NCI-H748 treated with DMSO at 0.1 percent for 48 hours (cell line): ENCODE results near the gene POC1A.

Experiments
- DNase-seq: peaks from one replicate; lab custom pipeline; 2025; lab: John Stamatoyannopoulos, UW

Gene POC1A

DNA sequence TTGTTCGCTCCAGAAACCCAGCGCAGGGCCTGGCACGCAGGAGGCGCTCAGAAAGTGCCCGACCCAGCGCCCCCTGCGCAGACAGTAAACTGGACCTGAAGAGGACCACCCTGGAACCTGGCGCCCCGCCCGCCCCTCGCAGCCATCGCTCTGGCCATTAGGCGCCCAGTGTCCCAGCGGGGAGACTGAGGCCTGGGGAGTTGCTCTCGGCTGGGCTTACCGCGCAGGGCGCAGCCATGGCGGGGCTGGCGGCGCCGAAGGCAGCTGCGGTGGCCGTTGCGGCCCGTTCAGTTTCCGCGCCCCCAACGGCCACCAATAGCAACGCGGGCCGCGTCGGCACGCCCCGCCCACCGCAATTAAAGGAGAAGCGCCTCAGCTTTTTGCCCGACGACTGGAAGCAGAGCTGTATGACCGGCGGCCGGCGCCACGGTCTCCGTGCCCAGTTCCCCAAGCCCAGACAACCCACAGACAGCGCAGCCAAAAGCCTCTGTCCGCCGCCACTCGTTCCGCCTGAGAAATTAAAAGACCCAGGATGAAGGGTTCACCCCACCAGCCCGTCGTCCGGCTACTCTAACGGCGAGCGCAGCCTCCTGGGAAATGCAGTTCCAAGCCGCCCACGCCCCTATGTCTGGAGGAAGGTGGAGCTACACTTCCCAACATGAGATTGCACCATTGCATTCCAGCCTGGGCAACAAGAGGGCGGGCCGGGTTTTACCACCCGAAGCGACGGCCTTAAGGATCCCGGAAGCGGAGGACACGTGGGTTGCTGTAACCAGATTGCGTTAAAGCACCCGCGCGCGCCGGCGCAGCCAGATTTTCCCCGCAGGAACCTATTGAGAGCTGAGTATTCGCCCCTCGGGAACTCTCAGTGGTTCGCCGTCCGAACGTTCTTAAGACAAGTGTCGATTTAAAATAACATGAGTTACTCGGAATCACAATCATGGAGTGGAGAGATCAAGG lies at the start of gene POC1A:
Gene POC1A, minus strand, starts transcription at position 289 of the 960 bp plus-strand sequence. Its CDS starts 51 bp downstream, at position 238.
- DNase-seq: peak; percentile 71

DNA sequence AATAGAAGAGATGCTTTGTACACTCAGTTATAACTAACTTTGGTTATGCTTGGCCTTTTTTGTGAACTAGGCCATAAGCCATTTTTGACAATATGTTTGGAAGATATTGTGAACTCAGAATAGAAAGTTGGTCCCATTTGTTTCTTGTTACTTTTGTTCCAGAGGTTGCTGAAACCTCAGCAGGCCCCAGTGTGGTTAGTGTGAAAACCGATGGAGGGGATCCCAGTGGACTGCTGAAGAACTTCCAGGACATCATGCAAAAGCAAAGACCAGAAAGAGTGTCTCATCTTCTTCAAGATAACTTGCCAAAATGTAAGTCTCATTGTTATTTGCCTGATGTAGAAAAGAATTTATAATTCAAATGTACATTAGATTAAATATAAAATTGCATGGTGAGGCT lies 49.5 kb upstream of the POC1A start:
- no peak for DNase-seq

DNA sequence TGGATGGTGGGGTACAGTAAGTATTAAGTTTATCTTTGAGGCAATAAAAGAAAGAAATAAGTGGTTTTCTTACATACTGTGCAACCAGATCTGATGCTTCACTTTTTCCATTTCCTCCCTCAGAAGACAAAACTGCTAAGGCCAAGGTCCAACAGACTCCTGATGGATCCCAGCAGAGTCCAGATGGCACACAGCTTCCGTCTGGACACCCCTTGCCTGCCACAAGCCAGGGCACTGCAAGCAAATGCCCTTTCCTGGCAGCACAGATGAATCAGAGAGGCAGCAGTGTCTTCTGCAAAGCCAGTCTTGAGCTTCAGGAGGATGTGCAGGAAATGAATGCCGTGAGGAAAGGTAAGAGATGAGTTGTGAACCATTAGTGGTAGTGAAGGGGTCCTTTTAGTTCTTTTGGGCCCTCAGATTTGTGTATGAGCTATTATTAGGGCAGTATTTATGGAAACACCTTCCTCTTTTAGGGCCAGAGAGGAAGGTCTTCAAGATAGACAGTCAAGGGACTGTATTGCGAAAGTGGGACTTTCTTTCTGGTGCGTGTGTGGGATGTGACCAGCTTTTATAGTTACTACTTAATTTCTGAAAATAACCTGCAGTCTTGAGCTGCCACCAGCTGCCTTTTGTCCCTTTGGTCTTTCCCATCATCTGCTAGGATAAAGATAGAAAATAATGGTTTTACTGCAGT lies 48.3 kb upstream of the POC1A start:
- DNase-seq: no peak

DNA sequence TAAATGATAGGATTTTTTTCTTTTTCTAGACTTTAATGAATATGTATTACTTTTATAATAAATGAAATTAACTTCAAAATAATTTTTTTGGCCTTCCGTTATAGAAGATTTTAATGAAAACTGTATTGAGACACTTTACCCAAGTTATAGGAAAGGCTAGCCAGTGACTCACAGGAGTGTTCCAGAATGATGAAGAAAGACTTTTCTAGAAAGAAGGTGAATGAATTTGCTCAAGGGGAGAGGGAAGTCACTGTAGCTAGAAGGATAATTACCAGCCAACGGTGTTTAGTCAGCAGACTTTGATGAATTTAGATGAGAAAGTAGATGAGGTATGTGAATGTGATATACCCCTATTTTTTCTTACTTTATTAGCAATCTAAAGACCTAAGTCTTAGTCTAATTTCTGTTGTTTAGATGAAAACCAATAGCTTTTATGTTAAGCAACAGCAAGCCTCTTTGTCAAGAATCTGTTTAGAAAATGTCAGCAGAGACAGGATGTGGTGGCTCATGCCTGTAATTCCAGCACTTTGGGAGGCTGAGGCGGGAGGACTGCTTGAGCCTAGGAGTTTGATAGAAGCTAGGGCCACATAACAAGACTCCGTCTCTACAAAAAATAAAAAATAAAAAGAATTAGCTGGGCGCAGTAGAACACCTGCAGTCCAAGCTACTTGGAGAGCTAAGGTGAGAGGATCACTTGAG lies 46.9 kb upstream of the POC1A start:
- no peak for DNase-seq

DNA sequence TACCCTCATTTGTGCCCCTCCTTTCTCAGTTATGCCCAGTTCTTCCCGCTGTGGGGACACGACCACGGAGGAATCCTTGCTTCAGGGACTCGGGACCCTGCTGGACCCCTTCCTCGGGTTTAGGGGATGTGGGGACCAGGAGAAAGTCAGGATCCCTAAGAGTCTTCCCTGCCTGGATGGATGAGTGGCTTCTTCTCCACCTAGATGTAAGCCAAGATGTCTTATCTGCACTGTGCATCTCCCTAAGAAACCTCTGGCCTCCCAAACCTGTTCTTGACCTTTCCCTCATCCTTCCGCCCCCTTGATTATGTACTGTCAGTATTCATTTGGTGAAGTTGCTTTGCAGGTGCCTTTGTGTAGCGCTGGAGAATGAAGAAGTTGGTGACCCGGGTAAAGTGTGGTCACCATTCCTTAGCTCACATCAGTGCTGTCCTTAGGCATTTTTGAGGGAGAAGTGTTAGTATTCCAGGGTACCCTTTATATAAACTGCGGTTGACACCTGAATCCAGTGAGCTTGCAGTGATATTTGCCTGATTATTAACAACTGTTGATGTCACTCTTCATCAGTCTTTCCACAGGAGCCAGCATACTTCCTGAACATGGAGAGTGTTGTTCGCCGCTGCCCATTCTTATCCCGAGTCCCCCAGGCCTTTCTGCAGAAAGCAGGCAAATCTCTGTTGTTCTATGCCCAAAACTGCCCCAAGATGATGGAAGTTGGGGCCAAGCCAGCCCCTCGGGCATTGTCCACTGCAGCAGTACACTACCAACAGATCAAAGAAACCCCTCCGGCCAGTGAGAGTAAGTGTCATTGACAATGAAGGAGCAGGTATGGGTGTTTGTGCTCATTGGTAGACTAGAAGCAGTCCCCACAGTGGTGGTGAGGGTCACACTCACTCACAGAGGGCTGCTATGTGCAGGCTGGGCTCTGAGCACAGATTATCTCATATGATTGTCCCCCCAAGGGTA lies 44.7 kb upstream of the POC1A start:
- no peak for DNase-seq

DNA sequence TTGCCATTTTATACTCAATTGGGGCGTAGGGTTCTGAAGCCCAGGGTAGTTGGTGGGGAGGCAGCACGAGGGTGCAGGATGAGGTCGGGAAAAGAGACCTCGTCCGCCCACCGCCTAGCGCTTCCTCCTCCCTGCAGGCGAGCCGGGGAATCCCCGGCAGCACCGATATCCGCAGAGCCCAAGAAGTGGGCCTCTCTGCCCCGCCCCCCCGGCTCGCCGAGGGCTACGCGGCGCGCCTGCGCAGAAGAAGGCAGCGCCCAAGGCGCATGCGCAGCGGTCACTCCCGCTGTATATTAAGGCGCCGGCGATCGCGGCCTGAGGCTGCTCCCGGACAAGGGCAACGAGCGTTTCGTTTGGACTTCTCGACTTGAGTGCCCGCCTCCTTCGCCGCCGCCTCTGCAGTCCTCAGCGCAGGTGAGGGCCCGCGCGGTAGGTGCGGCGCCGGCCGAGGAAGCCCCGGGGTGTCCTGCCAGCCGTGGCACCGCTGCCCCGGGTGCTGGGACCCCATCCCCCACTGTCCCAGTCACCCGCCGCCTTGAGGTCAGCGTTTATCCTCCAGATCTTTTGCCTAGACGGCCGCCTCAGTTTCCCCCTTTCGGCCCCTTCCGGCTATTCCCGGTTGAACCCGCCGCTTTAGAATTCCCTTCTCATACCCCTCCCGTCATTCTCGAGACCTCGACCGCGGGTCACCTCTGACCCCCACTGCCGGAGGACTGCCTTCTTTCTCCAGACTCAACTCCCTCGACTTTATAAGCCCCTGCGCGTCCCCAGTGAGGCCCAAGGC lies 43.8 kb upstream of the POC1A start, which contains the start of gene ALAS1:
Gene ALAS1, plus strand, starts transcription at position 319 of the 784 bp plus-strand sequence. CDS start 1,082 bp downstream, outside the sequence.
- peak; percentile 71 for DNase-seq

DNA sequence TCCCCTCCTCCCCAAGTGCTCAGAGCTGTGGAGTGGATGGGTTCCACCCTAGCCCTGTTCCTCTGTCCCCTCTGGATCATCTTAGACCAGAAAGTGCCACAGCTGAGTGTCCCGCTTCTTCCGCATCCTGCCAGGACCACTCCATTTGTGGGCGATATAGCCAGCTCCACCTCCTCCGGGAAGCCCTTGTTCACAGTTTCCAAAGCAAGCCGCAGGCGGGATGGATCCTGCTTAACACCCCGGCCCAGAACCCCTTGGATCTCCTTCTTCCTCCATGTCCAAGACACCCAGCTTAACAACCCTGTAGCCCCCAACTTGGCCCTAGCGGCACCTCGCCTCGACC lies 43.2 kb upstream of the POC1A start:
- no peak for DNase-seq

DNA sequence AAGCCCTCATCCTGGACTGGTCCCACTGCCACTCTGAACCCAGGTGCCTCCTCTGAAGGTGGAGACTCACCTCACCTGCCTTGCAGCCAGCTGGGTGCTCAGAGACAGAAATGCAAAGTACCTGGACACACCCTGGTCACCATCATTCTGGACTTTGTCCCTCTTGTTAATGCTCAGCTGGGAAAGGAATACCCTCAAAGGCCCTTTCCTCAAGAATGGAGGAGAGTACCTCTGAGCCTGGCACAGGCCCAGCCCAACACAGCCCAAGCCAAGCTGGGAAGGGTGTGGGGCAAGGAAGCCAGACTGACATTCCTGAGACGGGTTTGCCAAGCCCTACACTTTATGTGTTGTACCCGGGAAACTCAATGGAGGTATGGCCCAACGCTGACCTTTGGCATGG lies 42.8 kb upstream of the POC1A start:
- no peak for DNase-seq

DNA sequence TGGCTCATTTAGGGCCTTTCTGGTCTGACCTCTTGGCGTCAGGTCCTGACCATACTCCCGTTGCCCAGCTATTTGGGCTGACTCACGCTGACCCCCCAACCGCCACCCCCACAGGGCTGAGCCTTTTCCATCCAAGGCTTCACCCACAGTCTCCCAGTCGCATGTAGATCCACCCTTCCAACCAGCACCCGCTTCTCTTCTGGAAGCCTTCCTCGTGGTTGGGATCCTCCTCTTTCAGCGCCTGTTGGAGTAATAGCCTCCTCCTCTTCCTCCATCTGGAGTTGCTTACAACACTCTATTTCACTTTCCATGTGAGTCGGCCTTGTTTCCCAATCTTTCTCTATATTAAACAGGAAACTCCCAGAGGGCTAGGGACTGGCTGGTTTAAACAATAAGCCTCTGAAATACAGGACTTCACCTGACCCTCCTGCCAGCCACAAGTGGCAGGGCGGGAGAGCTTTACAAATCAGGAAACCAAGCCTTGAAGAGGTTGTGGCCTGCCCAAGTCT lies 41.7 kb upstream of the POC1A start:
- no peak for DNase-seq

DNA sequence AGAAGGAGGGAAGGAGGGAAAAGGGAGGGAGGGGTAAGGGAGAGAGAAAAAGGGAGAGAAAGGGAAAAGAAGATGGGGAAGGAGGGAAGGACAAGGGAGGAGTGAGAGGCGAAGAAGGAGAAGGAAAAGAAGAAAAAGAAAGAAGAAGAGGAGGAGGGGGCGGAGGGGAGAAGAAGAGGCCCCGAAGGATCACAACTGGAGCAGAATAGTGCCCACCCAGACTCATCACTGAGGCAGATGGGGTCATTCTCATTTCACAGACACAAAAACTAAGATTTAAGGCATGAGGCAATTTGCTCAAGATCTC lies 41.0 kb upstream of the POC1A start:
- no peak for DNase-seq

DNA sequence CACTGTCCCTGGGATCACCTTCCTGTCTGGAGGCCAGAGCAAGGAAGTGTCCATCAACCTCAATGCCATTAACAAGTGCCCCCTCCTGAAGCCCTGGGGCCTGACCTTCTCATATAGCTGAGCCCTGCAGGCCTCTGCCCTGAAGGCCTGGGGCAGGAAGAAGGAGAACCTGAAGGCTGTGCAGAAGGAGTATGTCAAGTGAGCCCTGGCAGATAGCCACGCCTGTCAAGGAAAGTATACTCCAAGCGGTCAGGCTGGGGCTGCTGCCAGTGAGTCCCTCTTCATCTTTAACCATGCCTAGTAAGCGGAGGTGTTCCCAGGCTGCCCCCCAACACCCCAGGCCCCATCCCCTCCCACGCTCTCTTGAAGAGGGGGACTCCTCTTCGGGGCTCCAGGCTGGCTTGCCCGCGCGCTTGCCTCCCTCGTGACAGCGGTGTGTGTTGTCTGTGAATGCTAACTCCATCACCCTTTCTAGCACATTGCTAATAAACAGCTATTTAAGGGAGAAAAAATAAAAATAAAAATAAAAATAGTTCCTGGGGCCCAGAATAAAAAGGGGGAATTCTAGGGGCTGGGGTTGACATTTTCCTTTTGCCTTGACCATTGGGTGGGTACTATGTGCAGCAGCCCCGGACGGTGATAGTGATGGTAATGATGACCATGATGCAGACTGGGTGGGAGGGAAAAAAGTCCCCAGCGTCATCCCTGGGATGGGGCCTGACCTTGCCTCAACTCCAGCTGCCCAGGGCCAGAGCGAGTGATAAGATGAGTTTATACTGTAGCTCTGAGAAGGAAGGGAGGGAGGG lies 40.5 kb upstream of the POC1A start:
- DNase-seq: no peak

DNA sequence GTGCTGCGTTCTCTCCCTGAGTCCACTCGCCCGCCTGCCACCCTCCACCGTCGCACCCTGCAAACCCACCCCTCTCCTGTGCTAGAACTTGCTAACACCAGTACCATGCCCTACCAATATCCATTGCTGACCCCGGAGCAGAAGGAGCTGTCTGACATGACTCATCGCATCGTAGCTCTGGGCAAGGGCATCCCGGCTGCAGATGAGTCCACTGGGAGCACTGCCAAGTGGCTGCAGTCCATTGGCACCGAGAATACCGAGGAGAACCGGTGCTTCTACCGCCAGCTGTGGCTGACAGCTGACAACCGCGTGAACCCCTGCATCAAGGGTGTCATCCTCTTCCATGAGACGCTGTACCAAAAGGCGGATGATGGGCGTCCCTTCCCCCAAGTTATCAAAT lies 38.8 kb upstream of the POC1A start:
- DNase-seq: no peak

DNA sequence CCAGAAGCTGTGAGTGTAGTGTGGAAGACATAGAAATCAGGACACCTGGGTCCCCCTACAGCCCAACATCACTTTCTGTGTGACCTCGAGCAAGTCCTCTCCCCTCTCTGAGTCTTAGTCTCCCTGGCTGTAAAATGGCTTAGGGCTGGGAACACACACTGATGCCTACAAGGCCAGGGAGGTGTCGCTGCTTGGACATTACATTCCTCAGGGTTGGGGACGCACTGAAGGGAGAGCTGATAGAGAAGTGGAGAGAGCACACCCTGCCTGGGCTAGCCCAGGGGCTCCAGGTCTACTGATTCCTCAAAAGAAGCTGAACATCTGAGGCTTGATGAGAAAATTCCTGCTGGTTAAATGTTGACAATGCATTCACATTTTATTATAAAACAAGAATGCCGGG lies 37.4 kb upstream of the POC1A start:
- no peak for DNase-seq

DNA sequence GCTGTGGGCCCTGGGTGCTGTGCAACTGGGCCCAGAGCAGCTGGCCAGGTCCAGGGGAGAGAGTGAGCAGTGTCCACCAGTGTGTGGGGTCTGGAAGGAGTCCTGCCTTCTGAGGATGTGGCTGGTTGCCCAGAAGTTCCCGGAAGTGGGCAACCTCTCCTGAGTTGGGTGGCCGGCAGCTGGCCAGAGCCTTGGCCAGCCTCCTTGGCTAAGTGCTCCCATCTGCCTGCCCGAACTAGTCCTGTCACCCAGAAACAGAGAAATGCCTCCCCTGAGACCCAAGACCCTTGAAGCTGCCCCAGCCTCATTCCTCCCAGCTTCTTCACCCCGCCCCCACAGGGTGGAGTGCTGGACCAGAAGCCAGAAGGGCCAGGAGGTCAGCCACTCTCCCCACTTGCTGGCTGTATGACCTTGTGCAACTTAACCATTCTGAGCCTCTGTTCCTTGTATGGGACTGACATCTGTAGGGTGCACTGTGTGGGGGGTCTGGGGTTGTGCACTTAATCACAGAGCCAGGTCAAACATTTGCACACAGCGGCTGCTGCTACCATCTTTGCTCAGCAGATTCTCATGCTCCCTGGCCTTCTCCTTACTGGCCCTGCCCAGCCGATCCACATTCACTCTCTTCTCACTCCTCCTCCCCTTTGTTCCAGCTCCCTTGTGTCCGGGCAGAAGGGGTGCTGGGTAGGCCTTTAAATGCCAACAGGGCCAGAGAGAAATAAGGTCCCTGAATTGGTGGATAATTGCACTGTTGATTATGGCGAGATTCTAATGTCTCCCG lies 36.3 kb upstream of the POC1A start:
- DNase-seq: no peak

DNA sequence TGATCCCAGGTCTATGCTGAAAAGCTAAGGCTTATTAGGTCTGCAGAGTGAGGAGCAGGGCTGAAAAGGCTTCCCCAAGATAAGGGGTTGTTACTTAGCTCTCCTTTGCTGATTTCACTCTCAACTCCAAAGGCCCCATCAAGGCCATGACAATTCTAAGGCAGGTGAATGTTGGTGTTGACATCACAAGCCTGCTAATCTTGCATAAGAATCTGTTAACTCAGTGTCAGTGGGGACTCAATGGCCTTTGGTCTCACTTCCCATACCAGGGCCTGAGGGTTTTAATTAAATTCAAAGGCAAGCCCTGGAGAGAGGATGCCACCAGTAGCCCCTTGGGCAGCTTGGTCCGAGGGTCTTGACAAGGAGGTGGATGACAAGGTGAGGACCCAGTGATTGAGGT lies 34.3 kb upstream of the POC1A start:
- no peak for DNase-seq

DNA sequence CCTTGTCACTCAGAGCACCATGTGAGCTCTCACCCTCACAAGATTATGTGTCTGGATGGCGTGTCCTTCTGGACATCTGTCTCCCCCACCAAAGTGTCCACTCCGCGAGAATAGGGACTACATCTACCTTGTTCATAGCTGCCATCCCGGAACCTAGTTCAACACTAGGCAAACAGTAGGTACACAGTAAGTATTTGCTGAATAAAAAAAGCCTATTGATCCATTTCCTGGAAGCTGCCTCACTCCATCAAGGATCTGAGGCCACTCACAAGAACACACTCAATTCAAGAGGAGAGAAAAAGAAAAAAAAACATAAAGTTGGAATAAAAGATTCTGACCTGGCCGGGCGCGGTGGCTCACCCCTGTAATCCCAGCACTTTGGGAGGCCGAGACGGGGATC lies 32.5 kb upstream of the POC1A start:
- no peak for DNase-seq

DNA sequence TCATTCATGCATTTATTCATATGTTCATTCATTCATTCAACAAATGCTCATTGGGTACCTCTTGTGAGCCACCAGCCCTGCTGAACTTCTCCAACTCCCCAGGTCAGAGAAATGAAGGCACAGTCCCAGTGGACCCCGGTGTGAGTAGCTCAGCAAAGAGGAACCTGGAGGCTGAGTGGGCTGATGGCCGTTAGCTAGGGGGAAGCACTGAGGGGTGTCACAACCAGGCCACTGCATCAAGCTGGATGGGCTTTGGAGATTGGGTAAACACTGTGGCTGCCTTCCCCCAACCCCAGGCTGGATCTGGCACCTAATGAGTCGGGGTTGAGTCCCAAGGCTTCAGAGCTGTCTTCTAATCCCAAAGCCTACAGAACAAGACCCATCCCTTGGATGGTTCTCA lies 31.6 kb upstream of the POC1A start:
- DNase-seq: no peak

DNA sequence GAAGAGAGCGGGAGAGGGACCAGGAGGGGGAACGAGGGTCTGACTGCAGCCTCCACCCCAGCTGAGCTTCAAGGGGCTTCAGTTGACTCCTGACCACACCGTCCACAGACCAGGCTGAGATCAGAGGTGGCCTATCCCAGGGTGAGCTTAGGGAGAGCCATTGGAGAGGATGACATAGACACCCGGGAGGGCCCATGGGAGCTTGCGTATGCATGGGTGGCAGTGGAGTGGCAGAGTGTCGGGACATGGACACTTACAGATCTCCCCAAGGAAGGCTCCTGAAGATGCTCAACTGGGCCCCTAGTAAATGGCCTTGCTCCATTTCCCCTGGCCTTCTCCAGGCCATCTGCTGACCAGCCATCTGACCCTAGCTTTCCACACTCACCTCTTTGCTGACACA lies 31.1 kb upstream of the POC1A start:
- DNase-seq: no peak

DNA sequence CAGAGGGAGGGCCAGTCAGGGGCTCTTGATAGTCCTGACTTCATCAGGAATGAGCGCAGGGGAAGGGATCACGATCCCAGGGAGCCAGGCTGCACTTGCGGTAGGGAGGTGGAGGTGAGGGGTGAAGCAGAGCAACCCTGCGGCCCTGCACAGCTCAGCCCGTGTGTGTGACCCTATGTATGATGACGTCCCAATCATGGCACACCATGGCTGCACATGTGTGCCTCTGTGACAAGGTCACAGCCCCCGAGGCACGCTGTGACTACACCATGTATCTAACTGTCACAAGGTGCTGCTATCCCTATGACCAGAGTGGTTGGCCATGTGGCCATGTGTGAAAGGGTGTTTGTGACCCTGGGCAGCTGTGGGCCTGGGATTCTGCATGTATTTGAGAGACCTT lies 30.5 kb upstream of the POC1A start:
- DNase-seq: no peak
